Mammary epithelial cell (primary cell): ENCODE results near the gene PGF.

ENCODE experiments used
- EZH2 ChIP-seq: IDR thresholded peaks from 2 replicates; pipeline ENCODE4 v1.6.1; 2012; ENCODE audit warnings: low read length, inconsistent platforms, borderline replicate concordance
- TF ChIP-seq, protein P1 (sequence below), 2 donors: IDR thresholded peaks in 1 of 2; conservative IDR thresholded peaks in 1 of 2; 2 replicates each; pipeline ENCODE4 v1.5.1; 2011 to 2012; ENCODE audit warnings: inconsistent platforms in 2 of 2, low read length in 2 of 2, mild to moderate bottlenecking in 2 of 2, control low read depth in 1 of 2, low read depth in 1 of 2; ENCODE audit not compliant: insufficient read depth in 1 of 2; ENCODE audit errors: extremely low read depth in 1 of 2

DNA sequence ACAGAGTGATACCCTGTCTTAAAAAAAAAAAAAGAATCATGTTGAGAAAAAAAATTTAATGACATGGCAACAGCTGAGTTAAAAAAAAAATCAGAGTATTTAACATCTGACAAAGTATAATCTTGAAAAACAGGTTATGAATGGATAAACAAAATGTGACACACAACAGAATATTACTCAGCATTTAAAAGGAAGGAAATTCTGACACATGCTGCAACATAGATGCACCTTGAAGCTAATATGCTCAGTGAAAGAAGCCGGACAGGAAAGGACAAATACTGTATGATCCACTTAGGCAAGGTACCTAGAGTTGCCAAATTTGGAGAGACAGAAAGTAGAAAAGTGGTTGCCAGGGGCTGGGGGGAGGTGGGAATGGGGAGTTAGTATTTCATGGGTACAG lies 27.9 kb upstream of the PGF start:
- TF ChIP-seq, protein P1, sequence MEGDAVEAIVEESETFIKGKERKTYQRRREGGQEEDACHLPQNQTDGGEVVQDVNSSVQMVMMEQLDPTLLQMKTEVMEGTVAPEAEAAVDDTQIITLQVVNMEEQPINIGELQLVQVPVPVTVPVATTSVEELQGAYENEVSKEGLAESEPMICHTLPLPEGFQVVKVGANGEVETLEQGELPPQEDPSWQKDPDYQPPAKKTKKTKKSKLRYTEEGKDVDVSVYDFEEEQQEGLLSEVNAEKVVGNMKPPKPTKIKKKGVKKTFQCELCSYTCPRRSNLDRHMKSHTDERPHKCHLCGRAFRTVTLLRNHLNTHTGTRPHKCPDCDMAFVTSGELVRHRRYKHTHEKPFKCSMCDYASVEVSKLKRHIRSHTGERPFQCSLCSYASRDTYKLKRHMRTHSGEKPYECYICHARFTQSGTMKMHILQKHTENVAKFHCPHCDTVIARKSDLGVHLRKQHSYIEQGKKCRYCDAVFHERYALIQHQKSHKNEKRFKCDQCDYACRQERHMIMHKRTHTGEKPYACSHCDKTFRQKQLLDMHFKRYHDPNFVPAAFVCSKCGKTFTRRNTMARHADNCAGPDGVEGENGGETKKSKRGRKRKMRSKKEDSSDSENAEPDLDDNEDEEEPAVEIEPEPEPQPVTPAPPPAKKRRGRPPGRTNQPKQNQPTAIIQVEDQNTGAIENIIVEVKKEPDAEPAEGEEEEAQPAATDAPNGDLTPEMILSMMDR (conservative IDR thresholded peaks at IDR 0.05 in 1 of 2, IDR thresholded peaks at IDR 0.05 in 1 of 2; ENCODE audit: extremely low read depth in 1 of 2, insufficient read depth in 1 of 2, low read depth in 1 of 2, low read length in 2 of 2): no peak
- no peak for TF ChIP-seq EZH2
